Dedifferentiated amniotic fluid mesenchymal stem cell (primary cell): Measurements from ENCODE around the gene SRRM1.
"Not testable (repeated sequence)": the region's sequence is repeated elsewhere in the genome, so short reads cannot be mapped to it uniquely, and the experiment has no call there.

Experiments
- DNase-seq: peaks from one replicate; pipeline ENCODE4 v3.0.0-alpha.2; 2016; ENCODE audit errors: extremely low spot score

SRRM1 gene

GRCh38 chr1:24694380-24694843 lies 51.3 kb downstream of the SRRM1 start:
- DNase-seq, result no peak

DNA sequence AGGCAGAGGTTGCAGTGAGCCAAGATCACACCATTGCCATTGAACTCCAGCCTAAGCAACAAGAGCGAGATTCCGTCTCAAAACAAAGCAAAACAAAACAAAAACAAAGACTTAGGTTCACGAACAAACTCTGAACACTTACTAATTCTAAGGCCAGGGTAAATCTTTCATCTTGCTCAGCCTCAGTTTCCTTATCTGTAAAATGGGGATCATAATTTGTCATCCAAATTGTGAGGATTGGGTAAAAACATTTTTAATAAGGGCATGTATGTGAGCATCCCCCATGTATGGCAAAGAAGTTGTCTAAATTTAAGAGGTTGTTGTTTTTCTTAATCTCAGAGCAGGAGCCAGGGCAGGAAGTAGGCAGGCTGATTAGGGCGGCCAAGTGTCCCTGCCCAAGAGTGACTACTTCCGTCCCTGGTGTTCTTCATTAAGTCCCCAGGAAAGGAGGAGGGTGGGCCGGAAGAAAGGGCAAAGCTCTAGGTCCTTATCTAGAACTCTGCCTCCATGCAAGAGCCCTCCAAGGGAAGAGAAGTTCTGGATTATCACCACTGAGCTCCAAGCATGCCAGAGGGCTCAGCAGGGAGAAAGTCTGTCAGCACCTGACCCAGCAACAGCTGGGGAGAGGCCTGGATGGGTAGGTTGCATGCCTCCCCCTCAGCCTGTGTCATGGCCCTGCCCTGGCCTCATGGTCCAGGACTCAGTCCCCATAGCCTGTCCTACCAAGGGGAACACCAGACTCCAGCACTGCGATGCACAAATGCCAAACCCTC lies 52.3 kb downstream of the SRRM1 start:
- DNase-seq, result no peak

DNA sequence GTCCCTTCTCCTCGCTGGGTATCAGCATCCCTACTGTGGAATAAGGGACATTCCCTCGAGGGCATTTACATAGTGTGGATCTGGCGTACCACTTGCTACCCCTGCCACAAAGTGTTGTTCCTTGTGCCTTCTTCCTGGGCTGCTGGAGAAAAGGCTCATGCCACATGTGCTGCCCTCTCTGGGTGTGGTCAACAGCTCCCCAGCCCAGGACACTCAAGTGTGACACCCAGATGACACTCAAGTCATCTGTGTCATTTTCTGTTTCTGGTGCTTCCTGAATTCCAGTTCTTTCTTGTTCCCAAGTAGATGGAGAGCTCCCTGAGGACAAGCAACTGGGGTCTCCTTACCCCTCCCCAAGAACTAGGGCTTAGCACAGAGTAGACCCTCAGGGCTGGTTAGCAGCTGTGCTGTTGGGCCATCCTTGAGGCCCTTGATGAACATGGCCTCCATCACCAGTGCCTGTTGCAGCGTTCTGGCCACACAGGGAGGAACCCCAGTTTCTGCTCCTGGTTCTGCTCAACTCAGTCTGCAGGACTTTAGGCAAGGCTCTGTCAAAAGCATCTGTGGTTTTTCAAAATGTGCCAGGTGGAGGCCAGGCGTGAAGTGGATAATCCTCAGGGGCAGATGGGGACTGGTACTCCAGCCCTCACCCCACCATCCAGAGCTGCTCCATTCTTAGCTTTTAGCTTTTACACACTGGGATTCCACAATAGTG lies 53.1 kb downstream of the SRRM1 start:
- DNase-seq, result no peak

GRCh38 chr1:24696756-24697330 lies 53.7 kb downstream of the SRRM1 start:
- no peak for DNase-seq

DNA sequence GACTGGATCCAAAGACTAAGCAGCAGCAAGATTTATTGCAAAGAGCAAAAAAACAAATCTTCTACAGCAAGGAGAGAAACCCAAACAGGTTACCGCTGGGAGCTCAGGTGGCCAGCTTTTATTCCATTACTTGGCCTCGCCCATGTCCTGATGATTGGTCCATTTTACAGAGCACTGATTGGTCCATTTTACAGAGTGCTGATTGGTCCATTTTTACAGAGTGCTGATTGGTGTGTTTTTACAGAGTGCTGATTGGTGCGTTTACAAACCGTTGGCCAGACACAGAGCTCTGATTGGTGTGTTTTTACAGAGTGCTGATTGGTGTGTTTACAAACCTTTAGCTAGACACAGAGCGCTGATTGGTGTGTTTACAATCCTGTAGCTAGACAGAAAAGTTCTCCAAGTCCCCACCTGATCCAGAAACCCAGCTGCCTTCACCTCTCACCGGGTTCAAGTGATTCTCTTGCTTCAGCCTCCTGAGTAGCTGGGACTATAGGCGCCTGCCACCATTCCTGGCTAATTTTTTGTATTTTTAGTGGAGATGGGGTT lies 54.4 kb downstream of the SRRM1 start:
- not testable (repeated sequence) for DNase-seq

DNA sequence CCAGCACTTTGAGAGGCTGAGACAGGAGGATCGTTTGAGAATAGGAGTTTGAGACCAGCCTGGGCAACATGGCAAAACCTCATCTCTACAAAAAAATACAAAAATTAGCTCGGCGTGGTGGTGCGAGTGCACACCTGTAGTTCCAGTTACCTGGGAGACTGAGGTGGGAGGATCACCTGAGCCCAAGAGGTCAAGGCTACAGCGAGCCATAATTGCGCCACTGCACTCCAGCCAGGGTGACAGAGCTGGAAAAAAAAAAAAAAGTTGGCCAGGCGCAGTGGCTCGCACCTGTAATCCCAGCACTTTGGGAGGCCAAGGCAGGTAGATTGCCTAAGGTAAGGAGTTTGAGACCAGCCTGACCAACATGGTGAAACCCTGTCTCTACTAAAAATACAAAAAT lies 55.2 kb downstream of the SRRM1 start:
- DNase-seq, result not testable (repeated sequence)

- no peak for DNase-seq
These were observed 56.5 kb downstream of the SRRM1 start for GRCh38 chr1:24699628-24700027.

GRCh38 chr1:24702511-24703293 lies 59.6 kb downstream of the SRRM1 start:
- DNase-seq, result no peak

GRCh38 chr1:24704411-24705259 lies 61.5 kb downstream of the SRRM1 start:
- DNase-seq, result no peak

GRCh38 chr1:24705260-24706073 lies 62.4 kb downstream of the SRRM1 start:
- DNase-seq, result no peak

- not testable (repeated sequence) for DNase-seq
These were observed 62.9 kb downstream of the SRRM1 start for GRCh38 chr1:24706074-24706389.

- DNase-seq, result no peak
These were observed 64.6 kb downstream of the SRRM1 start for GRCh38 chr1:24707687-24708086.

GRCh38 chr1:24708938-24709337 lies 65.8 kb downstream of the SRRM1 start:
- DNase-seq, result no peak

GRCh38 chr1:24709791-24710441 lies 66.8 kb downstream of the SRRM1 start:
- no peak for DNase-seq

DNA sequence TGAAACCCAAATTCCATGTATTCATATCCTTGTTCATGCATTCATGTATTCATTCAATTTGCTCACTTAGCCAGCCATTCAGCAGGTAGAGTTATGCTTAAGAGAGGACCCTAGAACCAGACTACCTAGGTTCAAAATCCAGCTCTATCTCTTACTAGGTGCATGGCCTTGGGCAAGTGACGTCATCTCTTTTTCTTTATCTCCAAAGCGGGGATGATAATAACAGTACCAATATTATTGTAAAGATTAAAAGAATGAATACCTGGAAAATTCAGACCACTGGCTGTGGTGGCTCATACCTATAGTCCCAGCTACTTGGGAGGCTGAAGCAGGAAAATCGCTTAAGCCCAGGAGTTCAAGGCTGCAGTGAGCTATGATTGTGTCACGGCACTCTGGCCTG lies 68.2 kb downstream of the SRRM1 start:
- DNase-seq, result no peak

- DNase-seq, result no peak
These were observed 70.1 kb downstream of the SRRM1 start for GRCh38 chr1:24713176-24713575.

DNA sequence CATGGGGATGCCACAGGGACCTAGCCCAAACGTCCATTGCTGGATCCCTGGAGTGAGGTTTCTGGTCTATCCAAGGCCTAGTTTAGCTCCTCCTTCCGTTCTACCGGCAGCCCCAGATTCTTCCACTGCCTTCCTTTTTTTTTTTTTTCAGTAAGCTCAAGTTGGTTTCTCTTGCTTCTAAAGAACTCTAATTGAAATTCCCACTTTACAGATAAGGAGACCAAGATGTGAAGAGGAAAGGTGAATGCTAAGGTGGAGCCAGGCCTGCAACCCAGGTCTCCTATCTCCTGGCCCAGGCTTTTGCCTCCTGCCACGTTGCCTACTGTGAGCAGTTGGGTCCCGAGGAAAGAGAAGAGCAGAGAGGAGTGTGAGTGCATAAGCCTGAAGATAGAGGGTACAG lies 70.6 kb downstream of the SRRM1 start:
- no peak for DNase-seq

GRCh38 chr1:24714859-24715520 lies 71.9 kb downstream of the SRRM1 start:
- no peak for DNase-seq

GRCh38 chr1:24715658-24716057 lies 72.6 kb downstream of the SRRM1 start:
- no peak for DNase-seq
